Stomach smooth muscle (tissue), 2 donors: Measurements from ENCODE around the gene TRMT1.

Experiments used
- H3K27ac ChIP-seq: one replicate; pipeline ENCODE4 v1.7.0; 2013; ENCODE audit warnings: mild to moderate bottlenecking, low read length, inconsistent platforms
- H3K27me3 ChIP-seq, 2 donors: one replicate each; pipeline ENCODE4 v1.7.0; 2013; ENCODE audit warnings: low read length in 2 of 2; ENCODE audit not compliant: insufficient read depth in 2 of 2, control insufficient read depth in 1 of 2
- H3K36me3 ChIP-seq, 2 donors: one replicate each; pipeline ENCODE4 v1.7.0; 2013; ENCODE audit warnings: low read length in 2 of 2; ENCODE audit not compliant: control insufficient read depth in 2 of 2, insufficient read depth in 2 of 2
- H3K4me1 ChIP-seq: one replicate; pipeline ENCODE4 v1.7.0; 2013; ENCODE audit warnings: low read length; ENCODE audit not compliant: control insufficient read depth, insufficient read depth
- H3K4me3 ChIP-seq, 2 donors: one replicate each; pipeline ENCODE4 v1.7.0; 2013; ENCODE audit warnings: low read length in 2 of 2
- H3K9ac ChIP-seq, 2 donors: one replicate each; pipeline ENCODE4 v1.7.0; 2013; ENCODE audit warnings: low read length in 2 of 2, mild to moderate bottlenecking in 1 of 2
- H3K9me3 ChIP-seq, 2 donors: one replicate each; pipeline ENCODE4 v1.7.0; 2013; ENCODE audit warnings: low read length in 2 of 2; ENCODE audit not compliant: control insufficient read depth in 2 of 2
- donor health status: healthy.
- donor health status: Pancreatic carcinoma.

Gene TRMT1

GRCh38 chr19:13056052-13056660 lies 60.4 kb downstream of the TRMT1 start:
- Histone ChIP-seq H3K9me3 (no peaks in the 10 kb centered on the region), H3K9ac (peak overlapping the region; percentile 58 to 68), H3K27me3 (no peaks in the 10 kb centered on the region), H3K4me1 (peaks cover 95% of the 10 kb centered on the region), H3K4me3 (peak overlapping the region; percentile 48 to 63), H3K36me3 (no peaks in the 10 kb centered on the region), H3K27ac (peak overlapping the region; percentile 95)

GRCh38 chr19:13055213-13056051 lies 61.1 kb downstream of the TRMT1 start:
- Histone ChIP-seq H3K36me3 (no peaks in the 10 kb centered on the region), H3K27ac (peak overlapping the region; percentile 95), H3K4me3 (peak overlapping the region; percentile 48 to 63), H3K27me3 (no peaks in the 10 kb centered on the region), H3K9me3 (no peaks in the 10 kb centered on the region), H3K4me1 (peaks cover 95% of the 10 kb centered on the region), H3K9ac (peak overlapping the region; percentile 58 to 68)
